NCI-H1417 treated with DMSO at 0.1 percent for 48 hours (cell line): ENCODE results near the gene HDAC4.

Source experiments
- DNase-seq: peaks from one replicate; lab custom pipeline; 2025; lab: John Stamatoyannopoulos, UW

The HDAC4 gene

DNA sequence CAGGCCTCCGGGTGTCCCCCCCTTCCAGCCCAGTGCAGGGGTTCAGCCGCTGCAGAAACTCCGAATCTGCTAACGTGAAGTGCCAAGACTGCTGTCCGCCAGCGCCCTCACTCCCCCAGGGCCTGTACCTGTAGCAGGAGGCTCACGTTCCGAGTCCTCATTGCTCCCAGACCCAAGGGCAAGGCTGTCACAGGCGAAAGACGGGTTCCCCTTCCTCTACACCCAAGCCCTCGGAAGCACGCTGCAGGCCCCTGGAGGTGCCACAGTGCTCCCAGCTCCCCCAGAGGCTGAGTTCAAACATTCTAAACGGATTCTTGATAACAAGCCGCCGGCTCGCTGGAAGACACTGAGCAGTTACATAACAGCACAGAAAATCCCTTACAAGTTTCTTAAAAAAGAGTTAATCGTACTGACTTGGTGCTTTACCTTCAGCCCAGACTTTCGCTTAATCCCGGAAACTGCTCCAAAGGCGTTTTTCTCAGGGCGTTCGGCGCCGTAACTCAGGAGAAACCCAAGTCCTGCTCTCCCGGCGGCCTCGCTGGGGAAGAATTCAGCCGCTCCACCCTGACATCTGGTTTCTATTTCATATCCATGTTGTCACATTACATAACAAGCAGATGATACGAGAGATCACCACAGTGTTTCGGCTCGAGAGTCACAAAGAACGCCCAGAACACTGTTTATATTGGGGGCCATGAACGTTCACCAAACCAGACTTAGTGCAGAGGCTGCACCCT is 92.0 kb downstream of the HDAC4 start:
- no peak for DNase-seq

DNA sequence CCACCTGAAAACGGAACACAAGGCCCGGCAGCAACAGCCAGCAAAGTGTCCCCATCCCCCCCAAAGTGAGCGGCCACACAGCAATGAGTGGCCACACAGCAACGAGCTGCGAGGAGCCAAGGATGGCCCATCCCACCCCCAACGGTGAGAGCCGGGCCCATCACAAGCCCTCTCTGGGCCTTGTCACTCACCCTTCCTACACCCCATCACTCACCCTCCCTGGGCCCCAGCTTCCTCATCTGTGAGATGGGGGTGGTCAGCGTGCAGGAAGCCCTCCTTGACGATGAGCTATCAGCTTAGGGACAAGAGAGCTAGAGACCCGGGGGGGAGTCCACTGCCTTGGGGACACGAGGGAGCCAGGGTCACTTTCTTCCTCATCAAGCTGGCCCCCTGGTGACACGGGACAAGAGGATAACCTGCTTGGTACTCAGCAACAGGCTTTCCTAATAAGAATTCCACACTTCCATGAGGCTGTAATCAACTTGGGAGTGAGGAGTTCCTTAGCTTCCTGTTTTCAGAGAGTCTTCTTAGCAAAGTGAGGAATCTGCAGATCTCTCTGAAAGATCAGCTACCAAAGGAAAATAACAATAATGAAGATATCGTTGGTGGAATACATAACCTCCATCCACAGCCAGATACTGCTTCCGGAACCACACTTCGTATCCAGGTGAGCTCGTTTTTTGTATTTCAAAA is 92.8 kb downstream of the HDAC4 start:
- DNase-seq: no peak

DNA sequence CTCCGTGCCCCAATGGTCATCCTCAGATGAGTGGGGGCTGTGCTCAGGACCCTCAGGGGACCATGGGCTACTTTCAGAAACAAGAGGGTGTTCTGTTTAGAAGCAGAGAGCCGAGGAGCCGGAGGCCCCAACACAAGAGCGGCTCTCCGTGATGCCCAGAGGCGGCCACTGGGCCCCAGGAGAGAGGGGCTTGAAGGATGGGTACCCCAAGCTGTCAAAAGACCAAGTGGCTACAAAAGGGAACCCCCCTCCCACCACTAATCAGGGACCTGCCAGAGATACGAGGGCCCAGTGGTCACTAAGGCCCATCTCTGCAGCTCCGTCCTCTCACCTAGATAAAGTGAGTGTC is 93.6 kb downstream of the HDAC4 start:
- no peak for DNase-seq

DNA sequence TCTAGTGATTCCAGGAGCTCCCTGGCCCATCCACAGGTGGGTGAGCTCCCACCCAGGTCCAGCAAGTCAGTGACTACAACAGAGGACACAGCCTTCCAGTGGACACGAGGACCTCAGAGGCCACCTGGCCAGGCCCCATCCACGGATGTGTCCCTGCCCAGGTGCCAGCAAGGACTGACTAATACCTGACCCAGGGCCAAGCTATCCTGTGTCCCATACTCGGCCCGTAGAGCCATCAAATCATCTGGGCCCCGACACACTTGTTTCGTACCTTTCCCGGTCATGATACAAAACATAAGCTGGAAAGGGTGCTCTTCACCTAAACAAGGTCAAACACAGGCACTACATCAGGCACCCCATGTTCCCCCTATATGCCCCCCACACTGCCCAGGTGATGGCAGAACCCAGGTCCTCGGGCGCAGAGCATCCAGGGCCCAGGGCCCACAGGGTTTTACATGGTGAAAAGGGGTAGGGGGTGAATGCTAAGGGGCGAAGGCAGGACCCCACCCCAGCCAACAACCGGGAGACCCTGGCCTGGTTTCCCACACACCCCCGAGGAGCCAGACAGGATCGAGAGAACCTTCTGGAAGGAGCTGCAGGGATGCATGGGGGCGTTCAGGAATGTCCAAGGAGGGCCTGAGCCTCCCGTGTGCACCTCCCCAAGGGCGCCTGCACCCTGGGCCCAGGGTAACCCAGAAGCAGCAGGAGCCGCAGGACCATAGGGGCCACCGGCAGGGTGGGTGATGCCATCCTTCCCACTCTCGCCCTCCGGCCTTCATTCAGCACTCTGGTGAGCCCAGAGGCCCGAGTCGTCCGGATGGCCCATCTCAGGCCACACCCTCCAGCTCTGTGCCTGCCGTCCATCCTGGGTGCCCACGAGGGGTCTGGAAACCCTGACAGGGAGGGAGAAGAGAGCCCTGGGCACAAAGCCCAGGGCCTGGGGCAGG is 94.3 kb downstream of the HDAC4 start:
- DNase-seq: no peak

DNA sequence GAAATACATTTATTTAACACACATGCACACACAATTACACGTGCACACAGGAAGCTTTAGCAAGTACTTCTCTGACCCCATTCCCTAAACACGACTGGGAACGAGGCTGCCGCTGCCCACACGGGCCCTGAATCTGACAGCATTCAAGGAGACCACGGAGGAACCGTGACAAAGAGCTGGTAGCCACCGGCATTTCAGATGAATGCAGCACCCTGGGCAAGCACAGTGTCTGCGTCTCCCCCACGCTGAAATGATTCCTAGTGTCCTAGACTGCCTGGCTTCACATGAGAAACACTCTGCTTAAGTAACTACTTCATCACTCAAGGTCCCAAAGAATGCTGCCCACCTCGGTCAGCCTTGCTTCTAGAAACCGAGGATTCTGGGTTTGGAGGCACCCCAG is 95.0 kb downstream of the HDAC4 start:
- no peak for DNase-seq

DNA sequence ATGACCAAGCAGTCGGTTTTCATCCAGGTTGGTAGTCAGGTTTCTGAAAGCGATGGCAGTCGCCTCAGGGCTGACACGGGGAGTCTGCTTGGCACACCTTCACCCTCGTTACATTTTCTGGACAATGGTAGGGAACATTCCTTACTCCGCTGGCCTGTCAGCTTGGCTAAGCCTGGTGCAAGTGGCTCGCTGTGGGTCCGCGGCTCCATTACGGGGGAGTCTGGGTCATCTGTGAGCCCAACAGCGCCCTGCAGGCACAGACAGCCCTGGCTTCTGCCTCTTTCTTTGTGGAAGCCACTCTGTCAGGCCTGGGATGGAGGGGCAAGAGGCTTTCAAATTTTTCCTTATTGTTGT is 95.6 kb downstream of the HDAC4 start:
- DNase-seq: no peak

DNA sequence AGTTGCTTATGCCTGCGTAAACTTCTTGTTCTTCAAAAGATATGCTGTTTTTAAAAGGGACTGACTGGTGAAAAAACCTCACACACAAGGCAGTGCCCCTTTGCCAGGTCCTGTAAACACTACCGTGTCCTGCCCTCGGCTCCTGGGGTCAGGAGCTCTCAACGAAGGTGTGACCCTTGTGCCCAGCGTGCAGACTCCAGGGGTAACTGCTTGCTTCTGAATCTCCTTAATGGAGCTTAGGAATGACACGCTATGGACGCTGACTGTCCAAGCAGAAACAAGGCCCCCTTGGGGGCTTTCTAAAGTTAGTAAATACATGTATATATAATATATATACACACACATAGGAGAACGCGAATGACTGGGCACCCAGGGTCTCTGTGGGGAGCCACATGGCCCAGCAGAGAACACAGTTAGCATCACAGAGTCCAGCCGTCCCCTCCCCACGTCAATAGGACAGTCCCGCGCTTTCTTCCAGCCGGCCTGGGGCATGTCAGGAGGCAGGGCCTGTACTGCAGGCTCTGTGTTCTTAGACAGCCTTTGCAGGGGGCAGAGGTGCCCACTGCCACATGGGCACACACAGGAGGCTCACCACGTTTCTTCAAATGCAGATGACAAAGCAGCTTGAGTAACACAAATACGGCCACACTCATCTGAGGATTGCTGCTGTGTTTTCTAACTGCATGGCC is 96.1 kb downstream of the HDAC4 start:
- DNase-seq: no peak

DNA sequence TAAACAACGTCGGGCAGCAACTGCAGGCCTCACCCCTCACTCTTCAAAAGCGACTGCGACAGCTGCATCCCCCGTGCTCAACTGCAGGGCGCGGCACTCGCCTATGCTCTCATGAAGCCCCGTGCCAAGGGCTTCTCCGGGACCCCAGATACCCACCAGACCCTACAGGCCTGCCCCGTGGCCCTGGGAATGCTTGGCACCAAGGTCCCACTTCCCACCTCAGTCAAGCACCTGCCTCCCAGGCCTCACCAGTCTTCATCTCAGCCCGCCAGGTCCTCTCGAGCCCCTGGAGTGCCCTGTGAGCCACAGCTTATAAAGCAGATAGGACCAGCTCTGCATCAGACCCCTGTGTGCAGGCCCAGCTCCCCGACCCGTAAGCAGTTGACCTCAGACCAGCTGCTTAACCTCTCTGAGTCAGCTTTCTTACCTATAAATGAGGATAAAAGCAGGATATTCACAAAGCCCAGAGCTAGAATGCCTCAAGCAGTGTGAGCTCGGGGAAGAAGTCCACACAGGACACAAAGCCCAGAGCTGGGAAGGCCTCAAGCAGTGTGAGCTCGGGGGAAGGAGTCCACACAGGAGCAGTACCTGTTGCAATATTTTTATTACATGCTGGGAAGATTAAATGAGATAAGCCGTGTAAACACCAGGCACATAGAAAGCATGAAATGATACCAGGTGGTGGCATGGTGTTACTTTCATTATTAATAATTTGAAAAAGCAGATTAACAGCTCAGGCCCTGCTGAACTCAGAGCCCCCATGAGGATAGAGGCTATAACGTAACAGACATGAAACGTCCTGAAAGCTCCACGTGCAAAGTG is 96.9 kb downstream of the HDAC4 start:
- no peak for DNase-seq

DNA sequence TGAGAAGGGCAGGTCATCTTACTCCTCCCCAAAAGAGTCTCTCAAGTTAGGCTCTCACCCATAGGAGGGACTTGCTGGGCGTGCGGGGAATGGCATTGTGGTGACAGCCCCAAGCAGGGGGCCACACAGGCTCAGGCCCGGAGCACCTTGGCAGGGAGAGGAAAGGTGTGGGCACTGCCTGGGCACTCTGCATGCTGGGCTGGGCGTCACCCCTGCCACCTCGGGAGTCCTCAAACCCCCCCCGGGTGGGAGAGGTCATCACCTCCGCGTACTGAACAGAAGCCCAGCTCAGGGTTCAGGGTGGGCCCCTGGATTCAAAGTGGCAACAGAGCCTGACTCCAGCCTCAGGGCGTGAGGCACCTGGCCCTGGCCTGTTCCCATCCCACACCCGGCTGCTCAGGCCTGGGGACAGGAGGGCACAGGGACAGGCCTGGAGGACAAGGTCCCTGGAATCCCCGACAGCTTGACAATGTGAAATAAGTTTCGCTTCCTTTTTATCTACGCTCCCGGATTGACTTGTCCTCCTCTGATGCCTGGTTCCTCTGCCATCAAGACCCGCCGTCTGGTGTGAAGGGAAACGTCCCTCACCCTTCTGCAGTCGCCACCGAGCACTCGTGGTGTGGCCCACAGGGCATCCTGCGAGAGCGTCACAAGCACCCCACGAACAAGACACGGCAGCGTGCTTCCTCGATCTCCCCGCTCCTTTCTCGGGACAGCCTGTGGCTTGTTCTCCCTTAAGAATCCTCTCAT is 97.8 kb downstream of the HDAC4 start:
- no peak for DNase-seq

DNA sequence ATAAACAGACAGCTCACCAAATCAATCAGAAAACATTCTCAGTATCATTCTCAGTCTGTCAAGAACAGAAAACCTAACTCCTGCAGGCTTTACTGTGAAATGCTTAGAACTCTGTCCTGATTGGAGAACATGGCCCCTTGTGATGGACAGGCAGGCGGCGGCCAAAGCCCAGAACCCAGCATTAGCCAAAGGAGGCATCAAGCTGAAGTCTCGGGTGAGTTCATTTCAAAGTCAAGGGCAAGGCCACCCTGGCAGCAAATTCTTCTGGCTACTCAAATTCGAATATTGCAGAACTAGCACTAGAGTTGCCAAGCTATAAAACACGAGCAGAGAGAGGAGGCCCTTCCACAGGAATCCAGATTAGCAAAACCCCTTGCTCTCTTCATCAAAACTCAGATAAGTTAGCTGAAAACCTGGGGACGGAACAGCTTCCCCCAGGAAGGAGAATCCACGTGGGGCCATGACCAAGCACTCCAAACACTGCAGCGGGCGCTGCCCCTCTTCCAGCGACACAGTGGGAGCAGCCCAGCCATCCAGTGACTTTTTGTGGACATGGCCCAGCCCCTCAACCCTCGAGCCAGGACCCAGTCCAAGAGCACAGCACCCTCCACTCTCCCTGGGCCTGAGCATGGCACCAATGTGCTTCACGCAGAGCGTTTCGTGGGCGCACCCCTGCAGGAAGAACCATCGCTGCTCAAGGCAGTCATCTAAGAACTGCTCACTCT is 98.6 kb downstream of the HDAC4 start:
- DNase-seq: no peak

DNA sequence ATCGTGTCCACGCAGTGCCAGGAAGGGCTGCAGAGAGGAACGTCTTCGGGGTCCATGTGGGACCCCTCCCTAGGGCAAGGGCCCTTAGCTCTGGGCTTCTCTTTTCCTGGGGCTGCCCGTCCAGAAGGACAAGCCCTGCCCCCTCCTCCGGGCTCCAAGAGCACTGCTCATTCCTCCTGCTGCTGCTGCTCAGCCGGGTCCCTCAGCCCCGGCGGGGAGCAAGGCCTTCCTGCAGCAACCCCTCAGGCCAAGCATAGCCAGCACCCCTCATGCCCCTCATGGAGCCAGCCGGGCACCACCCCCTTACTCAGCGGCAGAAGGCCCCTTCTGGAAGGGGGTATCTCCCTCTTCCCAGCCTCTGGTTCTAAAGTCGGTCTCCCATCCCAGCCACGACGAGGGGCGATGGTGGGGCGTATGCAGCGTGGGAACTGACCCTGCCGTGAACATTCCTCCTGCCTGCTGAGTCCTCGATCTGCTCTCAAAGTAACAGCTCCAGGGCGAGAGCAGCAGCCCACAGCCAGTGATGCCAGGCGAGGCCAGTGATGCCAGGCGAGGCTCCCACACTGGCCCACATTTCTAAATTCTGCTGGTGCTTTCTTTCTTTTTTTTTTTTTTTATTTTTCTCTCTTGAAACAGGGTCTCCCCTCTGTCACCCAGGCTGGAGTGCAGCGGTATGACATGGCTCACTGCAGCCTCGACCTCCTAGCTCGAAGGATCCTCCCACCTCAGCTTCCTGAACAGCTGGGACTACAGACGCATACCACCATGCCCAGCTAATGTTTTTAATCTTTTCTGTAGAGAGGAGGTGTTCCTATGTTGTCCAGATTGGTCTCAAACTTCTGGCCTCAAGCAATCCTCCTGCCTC is 99.7 kb downstream of the HDAC4 start:
- DNase-seq: no peak

DNA sequence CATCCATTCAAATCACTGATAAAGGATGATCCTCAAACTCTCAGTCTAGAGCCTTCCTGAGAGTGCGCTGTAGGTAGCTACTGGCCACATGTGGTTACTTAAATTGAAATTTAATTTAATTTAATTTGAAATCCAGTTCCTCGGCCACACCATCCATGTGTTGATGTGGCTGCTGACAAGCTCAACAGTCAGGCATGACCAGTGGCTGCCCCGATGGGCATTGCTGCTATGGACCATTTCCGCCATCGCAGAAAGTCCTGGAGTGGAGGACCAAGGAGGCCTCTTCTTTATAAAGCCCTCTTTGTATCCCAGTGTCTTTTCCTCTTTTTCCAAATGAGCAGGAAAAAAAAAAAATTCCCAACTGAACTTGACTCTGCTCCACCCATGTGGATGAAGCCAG is 100.6 kb downstream of the HDAC4 start:
- DNase-seq: no peak

DNA sequence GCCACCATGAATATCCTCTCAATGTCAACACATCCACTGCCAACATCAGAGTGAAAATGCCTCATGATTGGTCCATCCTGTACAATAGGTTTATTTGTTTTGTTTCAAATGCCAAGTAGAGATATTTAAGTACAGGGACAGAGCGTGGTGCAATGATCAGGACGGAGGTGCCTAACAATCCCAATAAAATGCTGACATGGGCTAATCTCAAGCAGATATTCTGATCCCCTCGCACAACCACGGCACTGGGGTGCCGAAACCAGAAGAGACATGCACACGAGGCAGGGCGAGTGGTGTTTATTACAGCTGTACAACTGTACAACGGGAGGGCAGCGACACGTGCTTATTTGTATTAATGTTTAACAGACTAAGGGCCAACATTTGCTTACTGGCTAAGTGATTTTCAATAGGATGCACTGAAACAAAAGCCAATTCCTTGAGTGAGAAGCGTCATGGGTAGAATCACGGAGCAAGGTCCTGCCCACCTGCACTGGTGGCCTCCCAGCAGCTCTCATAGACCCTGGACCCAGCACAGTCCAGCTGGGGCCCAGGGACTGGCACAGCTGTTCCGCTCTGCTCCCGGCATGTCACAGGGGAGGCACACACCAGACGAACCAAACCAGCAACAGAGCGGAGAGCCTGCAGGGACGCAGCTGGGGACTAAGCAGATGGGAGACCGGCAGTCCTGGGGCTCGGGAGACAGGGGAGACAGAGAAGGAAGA is 101.4 kb downstream of the HDAC4 start:
- no peak for DNase-seq

DNA sequence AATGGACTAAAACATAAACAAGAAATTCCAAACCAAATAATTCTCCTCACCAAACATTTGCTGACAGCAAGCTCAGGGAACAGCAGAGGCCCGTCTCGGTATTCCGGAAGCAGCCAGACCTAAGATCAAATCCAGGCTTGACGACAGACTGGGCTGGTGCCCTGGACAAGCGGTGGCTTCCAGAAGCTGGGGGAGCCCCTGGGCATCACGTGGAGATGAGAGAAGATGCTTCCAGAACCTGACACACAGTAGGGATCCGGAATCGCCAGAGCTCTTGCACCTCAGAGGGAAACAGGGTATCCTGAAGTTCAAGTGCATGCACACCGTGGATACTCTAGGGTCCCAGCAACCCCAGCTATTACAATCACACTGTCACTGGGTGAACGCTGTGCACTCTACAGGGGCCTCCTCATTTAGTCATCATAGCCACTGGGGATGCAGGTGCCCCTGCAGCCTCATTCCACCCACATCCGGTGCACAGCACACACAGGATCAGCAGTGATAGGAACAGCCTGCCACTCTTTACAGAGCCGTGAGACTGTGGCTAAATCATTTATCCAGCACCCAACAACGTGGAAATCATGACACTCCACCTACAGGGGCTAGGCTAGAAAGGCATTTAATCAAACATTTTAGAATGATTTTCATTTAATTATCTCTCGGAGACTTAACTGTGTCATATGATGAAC is 102.6 kb downstream of the HDAC4 start:
- no peak for DNase-seq

DNA sequence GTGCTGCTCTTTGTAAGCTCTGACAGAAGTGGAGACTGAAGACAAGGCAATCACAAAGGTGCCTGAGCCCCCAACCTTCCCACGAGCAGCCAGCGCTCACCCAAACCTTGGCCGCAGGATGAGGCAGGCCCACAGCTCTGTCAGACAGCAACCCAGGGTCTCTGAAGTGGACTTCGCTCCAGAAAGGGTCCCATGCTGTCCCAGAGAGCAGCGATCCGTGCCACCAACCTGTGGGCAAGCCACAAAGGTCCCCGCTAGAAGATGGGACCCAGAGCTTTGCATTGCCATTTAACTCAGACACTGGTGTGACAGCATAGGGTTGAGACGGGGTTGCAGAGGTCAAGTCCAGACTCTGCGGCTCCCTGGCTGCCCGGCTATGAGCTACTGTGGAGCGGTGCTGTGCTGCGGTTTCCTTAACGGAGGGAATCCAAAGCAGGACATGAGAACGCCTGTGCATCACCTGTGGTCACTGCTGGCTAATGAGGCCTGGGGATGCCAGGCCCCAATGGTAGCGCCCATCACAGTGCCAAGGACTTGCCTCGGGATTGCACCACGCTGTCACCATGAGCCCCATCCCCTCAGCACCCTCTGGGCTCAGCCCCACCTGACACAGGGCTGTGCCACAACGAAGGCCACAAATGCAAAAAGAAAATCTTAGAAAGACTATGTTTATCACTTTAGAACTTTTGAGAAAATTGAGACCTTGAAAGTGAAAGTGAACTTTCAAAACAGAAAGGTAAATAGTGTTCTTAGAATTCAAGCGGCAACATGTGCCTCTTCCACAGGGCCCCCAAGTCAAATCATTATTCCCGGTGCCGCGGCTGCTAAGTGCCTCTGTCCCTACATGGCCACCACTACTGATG is 103.4 kb downstream of the HDAC4 start:
- no peak for DNase-seq

DNA sequence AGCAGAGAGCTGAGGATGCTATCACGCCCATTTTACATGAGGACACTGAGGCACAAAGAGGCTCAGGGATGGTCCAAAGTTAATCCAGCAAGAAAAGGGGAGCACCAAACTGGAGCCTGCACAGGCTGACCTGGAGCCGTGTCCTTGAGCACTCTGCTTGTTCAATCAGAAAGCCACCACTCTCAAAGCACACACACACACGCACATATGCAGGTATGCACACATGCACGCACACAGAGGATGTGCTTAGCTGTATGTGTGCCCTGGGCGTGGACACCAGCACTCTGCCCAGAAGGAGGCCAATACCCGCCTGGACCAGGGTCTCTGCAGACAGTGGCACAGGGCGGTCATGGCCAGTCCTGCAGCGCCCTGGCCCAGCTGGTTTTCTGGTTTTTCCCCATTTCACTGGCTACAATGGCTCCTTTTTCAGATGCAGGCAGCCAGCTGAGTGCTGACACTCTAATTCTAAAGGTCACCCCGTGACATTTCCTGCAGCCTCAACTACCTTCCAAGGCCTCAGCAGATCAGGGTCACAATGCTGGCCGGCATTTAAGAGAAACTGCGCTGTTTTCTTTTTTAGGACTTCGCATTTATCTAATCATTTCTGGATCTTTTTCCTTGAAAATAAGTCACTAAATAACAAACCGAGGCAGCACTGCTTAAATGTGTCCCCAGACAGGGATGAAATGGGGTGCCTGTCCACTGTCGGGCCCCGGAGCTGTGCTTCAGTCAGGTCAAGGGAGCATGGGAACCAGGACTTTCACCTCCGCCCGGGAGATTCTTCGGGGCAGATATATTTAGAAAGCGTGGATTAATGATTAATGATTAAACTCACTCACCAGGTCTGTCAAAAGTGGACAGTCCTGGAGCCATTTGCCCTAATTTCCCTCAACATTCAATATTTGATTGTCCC is 104.5 kb downstream of the HDAC4 start:
- DNase-seq: no peak
